GM18508 (cell line): Measurements from ENCODE around the gene MAST4.

Experiments used
- ATAC-seq: cut with Tn5 transposase; IDR thresholded peaks from one replicate; pipeline ENCODE4 v1.9.1; 2021; ENCODE audit warnings: moderate number of reproducible peaks; ENCODE audit not compliant: insufficient read depth, unreplicated experiment

MAST4 gene

GRCh38 chr5:66862020-66862419, 265.8 kb downstream of the MAST4 start:
- no peak for ATAC-seq

GRCh38 chr5:66863243-66864170, 267.3 kb downstream of the MAST4 start:
- no peak for ATAC-seq

- no peak for ATAC-seq
These were observed 268.2 kb downstream of the MAST4 start for GRCh38 chr5:66864240-66864884.

- no peak for ATAC-seq
These were observed 271.6 kb downstream of the MAST4 start for GRCh38 chr5:66867618-66868322.

GRCh38 chr5:66869347-66869746, 273.2 kb downstream of the MAST4 start:
- ATAC-seq = no peak

GRCh38 chr5:66870708-66871107, 274.5 kb downstream of the MAST4 start:
- no peak for ATAC-seq

- no peak for ATAC-seq
These were observed 275.5 kb downstream of the MAST4 start for GRCh38 chr5:66871651-66872050.

- ATAC-seq = no peak
These were observed 276.6 kb downstream of the MAST4 start for GRCh38 chr5:66872736-66873331.

- ATAC-seq = no peak
These were observed 277.8 kb downstream of the MAST4 start for GRCh38 chr5:66874004-66874403.

- ATAC-seq = no peak
These were observed 279.1 kb downstream of the MAST4 start for GRCh38 chr5:66875315-66875714.

GRCh38 chr5:66876266-66876807, 280.1 kb downstream of the MAST4 start:
- ATAC-seq = no peak

GRCh38 chr5:66877843-66878242, 281.6 kb downstream of the MAST4 start:
- ATAC-seq = no peak

GRCh38 chr5:66880401-66880800, 284.2 kb downstream of the MAST4 start:
- no peak for ATAC-seq

- no peak for ATAC-seq
These were observed 285.4 kb downstream of the MAST4 start for GRCh38 chr5:66881480-66882161.

GRCh38 chr5:66882606-66883227, 286.5 kb downstream of the MAST4 start:
- no peak for ATAC-seq

- ATAC-seq = no peak
These were observed 288.5 kb downstream of the MAST4 start for GRCh38 chr5:66884564-66885243.

GRCh38 chr5:66886941-66887340, 290.7 kb downstream of the MAST4 start:
- ATAC-seq = no peak

GRCh38 chr5:66888613-66889012, 292.4 kb downstream of the MAST4 start:
- no peak for ATAC-seq

- no peak for ATAC-seq
These were observed 292.9 kb downstream of the MAST4 start for GRCh38 chr5:66889056-66889455.
